Sigmoid colon (tissue), 7 donors: ENCODE data around the gene HTRA3. TPM values are rescaled to one million over a fixed set of nuclear protein-coding genes. Genes with fewer than 3 reads are reported as not detected.

Experiments
- DNase-seq: peaks from one replicate; pipeline ENCODE4 v3.0.0-alpha.2; 2019
- H3K27ac ChIP-seq, 4 donors: fragments of 200-600 bp; sonication (generic); one replicate each; pipeline ENCODE4 v1.5.1; 2016 to 2019; ENCODE audit warnings: mild to moderate bottlenecking in 1 of 4
- H3K27me3 ChIP-seq, 3 donors: fragments of 200-600 bp; sonication (generic); one replicate each; pipeline ENCODE4 v1.5.1; 2019; ENCODE audit warnings: mild to moderate bottlenecking in 1 of 3
- H3K36me3 ChIP-seq, 4 donors: fragments of 200-600 bp; sonication (generic); one replicate each; pipeline ENCODE4 v1.5.1; 2016 to 2019
- H3K4me1 ChIP-seq, 4 donors: fragments of 200-600 bp; sonication (generic); one replicate each; pipeline ENCODE4 v1.5.1; 2017 to 2019
- H3K4me3 ChIP-seq, 4 donors: fragments of 200-600 bp; sonication (generic); one replicate each; pipeline ENCODE4 v1.5.1; 2017 to 2019; ENCODE audit warnings: mild to moderate bottlenecking in 2 of 4, moderate library complexity in 1 of 4
- H3K9me3 ChIP-seq, 4 donors: fragments of 200-600 bp in 3 of 4; sonication (generic) in 3 of 4; one replicate each; pipeline versions ENCODE4 v1.5.1 to v1.6.1; 2013 to 2019
- CTCF ChIP-seq, 4 experiments: fragments of 450-650 bp in 3 of 4; fragments of 200-600 bp in 1 of 4; IDR thresholded peaks; one replicate each; pipeline ENCODE4 v1.5.1; 2016 to 2019; ENCODE audit warnings: antibody characterized with exemption in 4 of 4, mild to moderate bottlenecking in 3 of 4, moderate library complexity in 2 of 4
- EP300 ChIP-seq, 4 donors: sonication (generic); formaldehyde crosslinking; IDR thresholded peaks; one replicate each; pipeline ENCODE4 v1.6.1; 2017; ENCODE audit warnings: antibody characterized with exemption in 4 of 4
- POLR2A ChIP-seq, 2 donors: fragments of 450-650 bp; IDR thresholded peaks; one replicate each; pipeline ENCODE4 v1.6.1; 2016; ENCODE audit warnings: antibody characterized with exemption in 2 of 2, mild to moderate bottlenecking in 2 of 2, moderate library complexity in 2 of 2
- POLR2AphosphoS5 ChIP-seq, 4 donors: sonication (generic); formaldehyde crosslinking; IDR thresholded peaks; one replicate each; pipeline ENCODE4 v1.6.1; 2017; ENCODE audit warnings: antibody characterized with exemption in 4 of 4
- WGBS, 2 donors: extraction: QIAGEN DNeasy Blood & Tissue Kit; methylation state at CpG; one replicate each; pipeline ENCODE4 v1.1.7; 2013; 5-methylcytosine and 5-hydroxymethylcytosine counted together
- intact Hi-C: fragments of 100-400 bp; cut with DNase I; formaldehyde crosslinking; loops from one replicate; pipeline ENCODE4 v1.15.1; 2023
- polyA plus RNA-seq, 3 donors: library from polyadenylated mRNA; stranded (reverse); fragments of 200-250 nt; gene quantifications; one replicate each; pipeline ENCODE4 v1.2.3, GENCODE V29; 2013
- total RNA-seq, 4 donors: library from RNA; depleted of rRNA; stranded (reverse); fragments of >200 nt; gene quantifications; one replicate each; pipeline ENCODE4 v1.1.0, GENCODE V29; 2016
- donor health status: healthy with polysubstance abuse.
- donor health status: Bipolar disorder and iron deficiency.
- donor health status: healthy.

The HTRA3 gene
- total and polyA plus RNA-seq, 7 donors = 1.2 to 49.6 (median 14.5) TPM

- WGBS, 2 donors = 69 to 91% methylated on average over 31 of the region's 31 CpGs
- no peaks in the 10 kb centered on the region for H3K36me3 ChIP-seq
These were observed 42.3 kb upstream of the HTRA3 start for GRCh38 chr4:8227201-8227770.

GRCh38 chr4:8227771-8228318 is 41.7 kb upstream of the HTRA3 start:
- 91 to 92% methylated on average over 27 of the region's 27 CpGs for WGBS, 2 donors
- Histone ChIP-seq H3K9me3 (no peaks in the 10 kb centered on the region), H3K36me3 (no peaks in the 10 kb centered on the region), H3K27me3 (no peaks in the 10 kb centered on the region), H3K4me3 (no peak overlapping the region), H3K4me1 (peaks cover 0 to 14% (median 11%) of the 10 kb centered on the region in 4 donors), H3K27ac (no peak overlapping the region)
- no peak for DNase-seq
- TF ChIP-seq POLR2A (IDR thresholded peaks at IDR 0.05) (no peak), CTCF (IDR thresholded peaks at IDR 0.05) (no peak), POLR2AphosphoS5 (IDR thresholded peaks at IDR 0.05) (no peak), EP300 (IDR thresholded peaks at IDR 0.05) (no peak)
- intact Hi-C loops = no loop called here

More at GRCh38 chr4:8227201-8227770, 42.3 kb upstream of the HTRA3 start:
- no peak for TF ChIP-seq EP300 (IDR thresholded peaks at IDR 0.05)
- TF ChIP-seq POLR2A (IDR thresholded peaks at IDR 0.05) = no peak
- no peak for TF ChIP-seq CTCF (IDR thresholded peaks at IDR 0.05)
- no peak for TF ChIP-seq POLR2AphosphoS5 (IDR thresholded peaks at IDR 0.05)
- Histone ChIP-seq H3K27me3 (no peaks in the 10 kb centered on the region), H3K4me3 (no peak overlapping the region), H3K9me3 (no peaks in the 10 kb centered on the region), H3K27ac (no peak overlapping the region), H3K4me1 (peaks cover 0 to 14% (median 11%) of the 10 kb centered on the region in 4 donors)
- no peak for DNase-seq
- intact Hi-C loops = no loop called here

GRCh38 chr4:8228319-8229250 is 41.0 kb upstream of the HTRA3 start:
- H3K27me3 ChIP-seq = no peaks in the 10 kb centered on the region
- peak in 3 of 4 donors; percentile 19 to 43 (median 35) for TF ChIP-seq POLR2AphosphoS5 (IDR thresholded peaks at IDR 0.05)
- TF ChIP-seq EP300 (IDR thresholded peaks at IDR 0.05) = peak in 1 of 4 donors; percentile 20
- no peak for TF ChIP-seq POLR2A (IDR thresholded peaks at IDR 0.05)
- H3K36me3 ChIP-seq = no peaks in the 10 kb centered on the region
- H3K4me1 ChIP-seq = peaks cover 0 to 14% (median 11%) of the 10 kb centered on the region in 4 donors
- peak overlapping the region in 1 of 4 donors; percentile 3 for H3K27ac ChIP-seq
- no peak overlapping the region for H3K4me3 ChIP-seq
- 43 to 59% methylated on average over 39 of the region's 39 CpGs for WGBS, 2 donors
- intact Hi-C loops = no loop called here
- DNase-seq = peak; percentile 86
- H3K9me3 ChIP-seq = no peaks in the 10 kb centered on the region

- intact Hi-C loops = no loop called here
- Histone ChIP-seq H3K36me3 (no peaks in the 10 kb centered on the region), H3K27me3 (no peaks in the 10 kb centered on the region), H3K4me1 (peaks cover 0 to 14% (median 11%) of the 10 kb centered on the region in 4 donors), H3K27ac (no peak overlapping the region), H3K4me3 (no peak overlapping the region), H3K9me3 (no peaks in the 10 kb centered on the region)
- 89 to 91% methylated on average over 17 of the region's 17 CpGs for WGBS, 2 donors
- TF ChIP-seq POLR2A (IDR thresholded peaks at IDR 0.05) (no peak), POLR2AphosphoS5 (IDR thresholded peaks at IDR 0.05) (no peak), CTCF (IDR thresholded peaks at IDR 0.05) (no peak), EP300 (IDR thresholded peaks at IDR 0.05) (no peak)
- no peak for DNase-seq
These were observed 40.1 kb upstream of the HTRA3 start for GRCh38 chr4:8229331-8229975.
